Transverse colon (tissue), 4 donors: ENCODE data around the gene ELK4.

Source experiments
- CTCF ChIP-seq, 5 experiments: fragments of 200-600 bp in 3 of 5; fragments of 450-650 bp in 2 of 5; sonication (generic) in 3 of 5; IDR thresholded peaks; 1 replicate in 2 of 5; 2 replicates in 3 of 5; pipeline ENCODE4 v1.5.1; 2016 to 2017; ENCODE audit warnings: antibody characterized with exemption in 5 of 5, inconsistent platforms in 3 of 5, mild to moderate bottlenecking in 2 of 5, moderate library complexity in 1 of 5
- POLR2A ChIP-seq: fragments of 450-650 bp; IDR thresholded peaks from one replicate; pipeline ENCODE4 v1.6.1; 2016; ENCODE audit warnings: antibody characterized with exemption, mild to moderate bottlenecking, moderate library complexity
- POLR2AphosphoS5 ChIP-seq, 3 donors: sonication (generic); formaldehyde crosslinking; IDR thresholded peaks; one replicate each; pipeline ENCODE4 v1.6.1; 2016; ENCODE audit warnings: antibody characterized with exemption in 3 of 3

DNA sequence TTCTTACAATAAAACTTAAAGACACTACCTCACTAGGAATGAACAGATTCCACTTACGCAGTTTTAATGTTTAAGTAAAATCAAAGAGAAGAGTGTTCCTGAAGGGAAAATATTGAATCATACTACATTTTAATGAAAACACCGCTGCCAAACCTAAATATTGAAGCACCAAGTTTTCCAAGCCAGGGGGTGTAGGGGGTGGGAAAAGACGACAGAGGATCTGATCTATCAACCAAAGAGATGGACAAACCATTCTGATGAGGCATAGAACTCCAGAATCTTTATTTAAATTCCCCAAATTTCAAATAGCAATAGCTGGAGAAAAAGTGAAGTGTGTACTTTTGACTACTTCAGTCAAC is 1.2 kb downstream of the ELK4 start:
- no peak for TF ChIP-seq CTCF (IDR thresholded peaks at IDR 0.05)
- no peak for TF ChIP-seq POLR2A
- no peak for TF ChIP-seq POLR2AphosphoS5 (IDR thresholded peaks at IDR 0.05)
